ENCODE results near the gene KIAA1671.

KIAA1671 gene

GRCh38 chr22:24982301-24983056, 30.0 kb downstream of the KIAA1671 start:
- DNase-seq, result no peak

- no peak for DNase-seq
Measured at GRCh38 chr22:24983151-24983550, 30.6 kb downstream of the KIAA1671 start.

- DNase-seq, result no peak
Measured at GRCh38 chr22:24984122-24984521, 31.6 kb downstream of the KIAA1671 start.

- DNase-seq, result no peak
Measured at GRCh38 chr22:24985826-24986214, 33.3 kb downstream of the KIAA1671 start.

- no peak for DNase-seq
Measured at GRCh38 chr22:24986816-24987215, 34.3 kb downstream of the KIAA1671 start.

GRCh38 chr22:24989135-24989534, 36.6 kb downstream of the KIAA1671 start:
- DNase-seq, result no peak

GRCh38 chr22:24989541-24989951, 37.0 kb downstream of the KIAA1671 start:
- DNase-seq, result no peak

- DNase-seq, result no peak
Measured at GRCh38 chr22:24990344-24990905, 37.9 kb downstream of the KIAA1671 start.

- no peak for DNase-seq
Measured at GRCh38 chr22:24992946-24993345, 40.4 kb downstream of the KIAA1671 start.

GRCh38 chr22:24994070-24994763, 41.7 kb downstream of the KIAA1671 start:
- no peak for DNase-seq

- DNase-seq, result no peak
Measured at GRCh38 chr22:24995649-24996180, 43.2 kb downstream of the KIAA1671 start.

GRCh38 chr22:24996420-24996952, 44.0 kb downstream of the KIAA1671 start:
- no peak for DNase-seq

- no peak for DNase-seq
Measured at GRCh38 chr22:24997023-24997422, 44.5 kb downstream of the KIAA1671 start.

GRCh38 chr22:25000686-25001085, 48.2 kb downstream of the KIAA1671 start:
- no peak for DNase-seq

- no peak for DNase-seq
Measured at GRCh38 chr22:25002241-25002985, 49.9 kb downstream of the KIAA1671 start.

- DNase-seq, result no peak
Measured at GRCh38 chr22:25006354-25006753, 53.8 kb downstream of the KIAA1671 start.

GRCh38 chr22:25007444-25008106, 55.1 kb downstream of the KIAA1671 start:
- no peak for DNase-seq

- DNase-seq, result no peak
Measured at GRCh38 chr22:25008666-25009065, 56.1 kb downstream of the KIAA1671 start.

- no peak for DNase-seq
Measured at GRCh38 chr22:25012741-25013143, 60.2 kb downstream of the KIAA1671 start.

- no peak for DNase-seq
Measured at GRCh38 chr22:25013607-25014006, 61.1 kb downstream of the KIAA1671 start.

GRCh38 chr22:25014896-25015755, 62.6 kb downstream of the KIAA1671 start:
- no peak for DNase-seq

Measured in stimulated activated CD4-positive, alpha-beta T cell treated with anti-CD3 and anti-CD28 coated beads, Interleukin-4, amount 100 ng/mL, for 1 hour (primary cell).